Mammary epithelial cell (primary cell): ENCODE results near the gene HSD17B8.

Experiments
- EZH2 ChIP-seq: IDR thresholded peaks from 2 replicates; pipeline ENCODE4 v1.6.1; 2012; ENCODE audit warnings: low read length, inconsistent platforms, borderline replicate concordance
- TF ChIP-seq, protein P1 (sequence below), 2 donors: IDR thresholded peaks in 1 of 2; conservative IDR thresholded peaks in 1 of 2; 2 replicates each; pipeline ENCODE4 v1.5.1; 2011 to 2012; ENCODE audit warnings: inconsistent platforms in 2 of 2, low read length in 2 of 2, mild to moderate bottlenecking in 2 of 2, control low read depth in 1 of 2, low read depth in 1 of 2; ENCODE audit not compliant: insufficient read depth in 1 of 2; ENCODE audit errors: extremely low read depth in 1 of 2

DNA sequence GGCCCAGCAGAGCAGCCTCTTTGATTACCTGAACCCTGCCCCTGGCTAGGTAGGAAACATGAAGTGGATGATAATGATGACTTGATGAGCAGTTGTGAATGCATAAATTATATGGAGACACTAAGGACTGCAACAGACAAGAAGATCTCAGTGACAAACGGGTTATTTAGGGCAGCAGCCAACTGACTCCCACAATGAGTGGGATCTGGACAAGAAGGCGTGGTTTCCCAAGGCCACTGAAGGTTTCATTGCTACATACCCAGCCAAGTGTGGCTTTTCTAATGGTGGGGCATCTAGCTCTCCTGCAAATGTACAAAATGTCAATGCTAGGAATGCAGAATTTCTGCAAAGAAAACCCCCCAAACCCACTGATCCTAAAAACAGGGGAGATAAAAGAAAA lies 33.3 kb downstream of the HSD17B8 start:
- TF ChIP-seq EZH2, result no peak
- TF ChIP-seq, protein P1, sequence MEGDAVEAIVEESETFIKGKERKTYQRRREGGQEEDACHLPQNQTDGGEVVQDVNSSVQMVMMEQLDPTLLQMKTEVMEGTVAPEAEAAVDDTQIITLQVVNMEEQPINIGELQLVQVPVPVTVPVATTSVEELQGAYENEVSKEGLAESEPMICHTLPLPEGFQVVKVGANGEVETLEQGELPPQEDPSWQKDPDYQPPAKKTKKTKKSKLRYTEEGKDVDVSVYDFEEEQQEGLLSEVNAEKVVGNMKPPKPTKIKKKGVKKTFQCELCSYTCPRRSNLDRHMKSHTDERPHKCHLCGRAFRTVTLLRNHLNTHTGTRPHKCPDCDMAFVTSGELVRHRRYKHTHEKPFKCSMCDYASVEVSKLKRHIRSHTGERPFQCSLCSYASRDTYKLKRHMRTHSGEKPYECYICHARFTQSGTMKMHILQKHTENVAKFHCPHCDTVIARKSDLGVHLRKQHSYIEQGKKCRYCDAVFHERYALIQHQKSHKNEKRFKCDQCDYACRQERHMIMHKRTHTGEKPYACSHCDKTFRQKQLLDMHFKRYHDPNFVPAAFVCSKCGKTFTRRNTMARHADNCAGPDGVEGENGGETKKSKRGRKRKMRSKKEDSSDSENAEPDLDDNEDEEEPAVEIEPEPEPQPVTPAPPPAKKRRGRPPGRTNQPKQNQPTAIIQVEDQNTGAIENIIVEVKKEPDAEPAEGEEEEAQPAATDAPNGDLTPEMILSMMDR (conservative IDR thresholded peaks at IDR 0.05 in 1 of 2, IDR thresholded peaks at IDR 0.05 in 1 of 2; ENCODE audit: extremely low read depth in 1 of 2, insufficient read depth in 1 of 2, low read depth in 1 of 2, low read length in 2 of 2), result no peak
